ENCODE measurements around the gene OSBPL2.

GRCh38 chr20:62246872-62247652 lies 8.7 kb downstream of the OSBPL2 start:
- TF ChIP-seq JUND (IDR thresholded peaks at IDR 0.05): no peak
- TF ChIP-seq SRF (IDR thresholded peaks at IDR 0.05; ENCODE audit: low read depth): no peak
- no peak for TF ChIP-seq CTCF (IDR thresholded peaks at IDR 0.05 in 2 of 3, conservative IDR thresholded peaks at IDR 0.05 in 1 of 3; ENCODE audit: borderline replicate concordance in 1 of 3, insufficient read depth in 1 of 3, low read depth in 2 of 3, low read length in 2 of 3)
- TF ChIP-seq POLR2A (IDR thresholded peaks at IDR 0.05; ENCODE audit: borderline replicate concordance, extremely low read depth, insufficient read depth, insufficient read length): no peak
- TF ChIP-seq RAD21 (IDR thresholded peaks at IDR 0.05; ENCODE audit: low read depth): no peak
- no peak for TF ChIP-seq MAX (IDR thresholded peaks at IDR 0.05)
- no peak for TF ChIP-seq SP1 (IDR thresholded peaks at IDR 0.05; ENCODE audit: low read depth)
- TF ChIP-seq EZH2phosphoT487 (IDR thresholded peaks at IDR 0.05; ENCODE audit: borderline replicate concordance): no peak
- TF ChIP-seq YY1 (IDR thresholded peaks at IDR 0.05; ENCODE audit: extremely low read depth, insufficient replicate concordance, low read depth, low read length): no peak
- TF ChIP-seq ELF1 (IDR thresholded peaks at IDR 0.05; ENCODE audit: borderline replicate concordance, low read depth): no peak
- TF ChIP-seq EZH2 (IDR thresholded peaks at IDR 0.05): no peak
- TF ChIP-seq ZNF274 (IDR thresholded peaks at IDR 0.05; ENCODE audit: low read depth, low read length): no peak
- TF ChIP-seq SIN3A (IDR thresholded peaks at IDR 0.05; ENCODE audit: low read depth): no peak

Data from HCT116 (cell line).